Smooth muscle cell (in vitro differentiated cells): Measurements from ENCODE around the gene PSMA4. TPM values are rescaled to one million over a fixed set of nuclear protein-coding genes. Genes with fewer than 3 reads are reported as not detected.

ENCODE experiments used
- DNase-seq: peaks from one replicate; lab custom pipeline; 2025; ENCODE audit not compliant: unreplicated experiment; lab: John Stamatoyannopoulos, UW
- H2AFZ ChIP-seq: fragments of 200-600 bp; sonication (generic); 2 replicates; pipeline ENCODE4 v1.6.0; 2016; ENCODE audit warnings: antibody characterized with exemption, low read depth, mild to moderate bottlenecking
- H3F3A ChIP-seq: fragments of 200-600 bp; sonication (generic); 2 replicates; pipeline ENCODE4 v1.6.0; 2017; ENCODE audit warnings: antibody characterized with exemption, low read depth
- H3K27ac ChIP-seq: fragments of 200-600 bp; sonication (generic); 2 replicates; pipeline ENCODE4 v1.5.1; 2016; ENCODE audit warnings: low read depth, mild to moderate bottlenecking
- H3K27me3 ChIP-seq: fragments of 200-600 bp; sonication (generic); 2 replicates; pipeline ENCODE4 v1.6.1; 2016; ENCODE audit warnings: low read depth, mild to moderate bottlenecking
- H3K36me3 ChIP-seq: fragments of 200-600 bp; sonication (generic); 2 replicates; pipeline ENCODE4 v1.5.1; 2016; ENCODE audit warnings: low read depth
- H3K4me1 ChIP-seq: fragments of 200-600 bp; sonication (generic); 2 replicates; pipeline ENCODE4 v1.5.1; 2016; ENCODE audit warnings: low read depth
- H3K4me2 ChIP-seq: fragments of 200-600 bp; sonication (generic); 2 replicates; pipeline ENCODE4 v1.6.0; 2016; ENCODE audit warnings: mild to moderate bottlenecking
- H3K4me3 ChIP-seq: fragments of 200-600 bp; sonication (generic); 2 replicates; pipeline ENCODE4 v1.5.1; 2016; ENCODE audit warnings: mild to moderate bottlenecking
- H3K79me2 ChIP-seq: fragments of 200-600 bp; sonication (generic); 2 replicates; pipeline ENCODE4 v1.6.0; 2016; ENCODE audit warnings: low read depth, mild to moderate bottlenecking
- H3K9ac ChIP-seq: fragments of 200-600 bp; sonication (generic); 2 replicates; pipeline ENCODE4 v1.6.0; 2016; ENCODE audit warnings: low read depth
- H3K9me3 ChIP-seq: fragments of 200-600 bp; sonication (generic); replicated peaks from 2 replicates; pipeline ENCODE4 v1.5.1; 2016; ENCODE audit warnings: low read depth
- H4K20me1 ChIP-seq: fragments of 200-600 bp; sonication (generic); 2 replicates; pipeline ENCODE4 v1.6.0; 2016; ENCODE audit warnings: low read depth
- WGBS: methylation state at CpG from one replicate; pipeline ENCODE4 v1.1.7; 2016; ENCODE audit warnings: low lambda C conversion rate; 5-methylcytosine and 5-hydroxymethylcytosine counted together
- polyA plus RNA-seq: library from polyadenylated mRNA; unstranded; fragments of >200 nt; fragmentation: Nextera tagmentation; extraction: Ambion mirVana; gene quantifications from 2 replicates; pipeline ENCODE4 v1.2.1, GENCODE V29; 2016
- small RNA-seq: library from RNA; depleted of rRNA; stranded (forward); fragments of <200 nt; gene quantifications from one replicate; pipeline ENCODE3, GENCODE V24; 2014
- total RNA-seq: library from RNA; depleted of rRNA; stranded (reverse); fragments of >200 nt; gene quantifications from 2 replicates; pipeline ENCODE4 v1.2.3, GENCODE V29; 2014
- TF ChIP-seq, protein P1 (sequence below): fragments of 200-600 bp; sonication (generic); IDR thresholded peaks from 2 replicates; pipeline ENCODE4 v1.5.1; 2017; ENCODE audit warnings: borderline replicate concordance, mild to moderate bottlenecking, antibody characterized with exemption; ENCODE audit not compliant: insufficient read depth, poor library complexity, severe bottlenecking

The PSMA4 gene
- total and polyA plus RNA-seq, 2 experiments from 2014 or later = 198 to 245 TPM

DNA sequence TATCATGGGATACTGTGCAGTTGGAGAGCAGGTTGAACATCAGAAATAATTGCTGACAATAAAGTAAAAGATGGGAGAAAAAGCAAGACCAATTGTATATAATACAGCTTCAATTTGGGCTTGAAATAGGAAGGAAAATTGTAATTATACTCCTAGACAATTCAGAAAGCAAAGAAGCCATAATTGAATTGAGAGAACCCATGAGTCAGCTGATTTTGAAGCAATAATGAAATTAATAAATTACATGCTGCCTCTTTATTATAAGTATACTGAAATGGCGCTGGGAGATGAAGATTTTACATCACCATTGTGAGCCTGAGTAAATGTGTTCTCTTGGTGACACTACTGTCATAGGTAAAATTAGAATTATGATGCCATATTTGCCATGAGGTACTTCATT is 57.3 kb downstream of the PSMA4 start:
- TF ChIP-seq, protein P1, sequence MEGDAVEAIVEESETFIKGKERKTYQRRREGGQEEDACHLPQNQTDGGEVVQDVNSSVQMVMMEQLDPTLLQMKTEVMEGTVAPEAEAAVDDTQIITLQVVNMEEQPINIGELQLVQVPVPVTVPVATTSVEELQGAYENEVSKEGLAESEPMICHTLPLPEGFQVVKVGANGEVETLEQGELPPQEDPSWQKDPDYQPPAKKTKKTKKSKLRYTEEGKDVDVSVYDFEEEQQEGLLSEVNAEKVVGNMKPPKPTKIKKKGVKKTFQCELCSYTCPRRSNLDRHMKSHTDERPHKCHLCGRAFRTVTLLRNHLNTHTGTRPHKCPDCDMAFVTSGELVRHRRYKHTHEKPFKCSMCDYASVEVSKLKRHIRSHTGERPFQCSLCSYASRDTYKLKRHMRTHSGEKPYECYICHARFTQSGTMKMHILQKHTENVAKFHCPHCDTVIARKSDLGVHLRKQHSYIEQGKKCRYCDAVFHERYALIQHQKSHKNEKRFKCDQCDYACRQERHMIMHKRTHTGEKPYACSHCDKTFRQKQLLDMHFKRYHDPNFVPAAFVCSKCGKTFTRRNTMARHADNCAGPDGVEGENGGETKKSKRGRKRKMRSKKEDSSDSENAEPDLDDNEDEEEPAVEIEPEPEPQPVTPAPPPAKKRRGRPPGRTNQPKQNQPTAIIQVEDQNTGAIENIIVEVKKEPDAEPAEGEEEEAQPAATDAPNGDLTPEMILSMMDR = no peak
- no peaks in the 10 kb centered on the region for H3K79me2 ChIP-seq
- no peaks in the 10 kb centered on the region for H3F3A ChIP-seq
- H3K4me2 ChIP-seq = no peak overlapping the region
- DNase-seq = no peak
- no peak overlapping the region for H2AFZ ChIP-seq
- no peaks in the 10 kb centered on the region for H3K27me3 ChIP-seq
- WGBS = 97% methylated on average over 1 of the region's 1 CpG
- no peak overlapping the region for H3K9ac ChIP-seq
- no peaks in the 10 kb centered on the region for H4K20me1 ChIP-seq
- no peaks in the 10 kb centered on the region for H3K9me3 ChIP-seq
- H3K4me1 ChIP-seq = no peaks in the 10 kb centered on the region
- H3K4me3 ChIP-seq = no peak overlapping the region
- no peaks in the 10 kb centered on the region for H3K36me3 ChIP-seq
- H3K27ac ChIP-seq = no peak overlapping the region

DNA sequence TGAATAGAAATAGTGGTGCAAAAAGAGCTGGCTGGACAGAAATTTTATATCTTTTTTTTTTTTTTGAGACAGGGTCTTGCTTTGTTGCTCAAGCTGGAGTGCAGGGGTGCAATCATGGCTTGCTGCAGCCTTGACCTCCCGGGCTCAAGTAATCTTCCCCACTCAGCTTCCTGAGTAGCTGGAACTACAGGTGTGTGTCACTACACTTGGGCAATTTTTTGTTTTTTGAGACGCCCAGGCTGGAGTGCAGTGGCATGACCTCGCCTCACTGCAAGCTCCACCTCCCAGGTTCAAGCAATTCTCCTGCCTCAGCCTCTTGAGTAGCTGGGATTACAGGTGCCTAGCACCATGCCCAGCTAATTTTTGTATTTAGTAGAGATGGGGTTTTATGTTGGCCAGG is 58.1 kb downstream of the PSMA4 start:
- no peak overlapping the region for H3K9ac ChIP-seq
- H3K4me1 ChIP-seq = no peaks in the 10 kb centered on the region
- TF ChIP-seq, protein P1 = no peak
- no peak overlapping the region for H3K27ac ChIP-seq
- no peak overlapping the region for H3K4me3 ChIP-seq
- no peaks in the 10 kb centered on the region for H3F3A ChIP-seq
- H3K4me2 ChIP-seq = no peak overlapping the region
- DNase-seq = no peak
- no peaks in the 10 kb centered on the region for H3K9me3 ChIP-seq
- H4K20me1 ChIP-seq = no peaks in the 10 kb centered on the region
- H3K79me2 ChIP-seq = no peaks in the 10 kb centered on the region
- WGBS = 81% methylated on average over 3 of the region's 3 CpGs
- H3K27me3 ChIP-seq = no peaks in the 10 kb centered on the region
- no peaks in the 10 kb centered on the region for H3K36me3 ChIP-seq
- no peak overlapping the region for H2AFZ ChIP-seq

DNA sequence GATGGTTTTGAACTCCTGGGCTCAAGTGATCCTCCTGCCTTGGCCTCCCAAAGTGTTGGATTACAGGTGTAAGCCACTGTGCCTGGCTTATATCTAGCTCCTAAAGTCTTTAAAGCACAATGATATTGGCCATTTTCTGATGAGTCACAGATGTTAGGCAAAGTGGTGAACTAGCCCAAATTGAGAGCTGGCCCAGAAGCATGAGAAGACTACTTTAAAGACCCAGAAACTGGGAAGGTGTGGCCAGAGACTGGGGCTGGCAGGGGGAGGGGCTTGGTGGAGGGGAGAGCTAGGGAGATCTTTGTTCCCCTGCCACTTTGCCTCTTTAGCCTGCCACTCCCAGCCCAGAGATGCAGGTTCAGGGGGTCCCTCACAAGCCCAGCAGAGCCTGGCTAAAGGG is 58.9 kb downstream of the PSMA4 start:
- DNase-seq = no peak
- no peaks in the 10 kb centered on the region for H3F3A ChIP-seq
- TF ChIP-seq, protein P1 = no peak

More for the DNA sequence above, 58.9 kb downstream of the PSMA4 start:
- no peak overlapping the region for H3K27ac ChIP-seq
- no peak overlapping the region for H3K9ac ChIP-seq
- no peak overlapping the region for H3K4me3 ChIP-seq
- H3K79me2 ChIP-seq = no peaks in the 10 kb centered on the region
- no peaks in the 10 kb centered on the region for H3K36me3 ChIP-seq
- H2AFZ ChIP-seq = no peak overlapping the region
- no peaks in the 10 kb centered on the region for H3K9me3 ChIP-seq
- no peaks in the 10 kb centered on the region for H4K20me1 ChIP-seq
- no peak overlapping the region for H3K4me2 ChIP-seq
- H3K27me3 ChIP-seq = no peaks in the 10 kb centered on the region
- H3K4me1 ChIP-seq = no peaks in the 10 kb centered on the region

Small RNAs within 50 kb of the gene (small RNA-seq; reads per million reads assigned to genes)
- not detected for gene AC067863.2

Other genes with a start within 250 kb of the PSMA4 start
- 63.6 and 67.4 TPM in 2 replicates for gene SKIC8, start 240.8 kb upstream of the PSMA4 start, total RNA-seq
- 64.5 and 72.9 TPM in 2 replicates for gene SKIC8, start 240.8 kb upstream of the PSMA4 start, polyA plus RNA-seq
- gene CRABP1, start 200.1 kb upstream of the PSMA4 start, total RNA-seq = 1.2 and 12.9 TPM in 2 replicates
- 1.8 and 8.8 TPM in 2 replicates for gene CRABP1, start 200.1 kb upstream of the PSMA4 start, polyA plus RNA-seq
- gene IREB2, start 102.2 kb upstream of the PSMA4 start, total RNA-seq = 34.3 and 52.0 TPM in 2 replicates
- 13.6 and 14.1 TPM in 2 replicates for gene IREB2, start 102.2 kb upstream of the PSMA4 start, polyA plus RNA-seq
- gene HYKK, start 32.9 kb upstream of the PSMA4 start, total RNA-seq = 0.54 and 1.7 TPM in 2 replicates
- gene HYKK, start 32.9 kb upstream of the PSMA4 start, polyA plus RNA-seq = 2.1 and 2.4 TPM in 2 replicates
- gene CHRNA5, start 25.1 kb downstream of the PSMA4 start, total RNA-seq = 0.85 and 3.7 TPM in 2 replicates
- 0.85 and 2.4 TPM in 2 replicates for gene CHRNA5, start 25.1 kb downstream of the PSMA4 start, polyA plus RNA-seq
- gene CHRNA3, start 80.6 kb downstream of the PSMA4 start, total RNA-seq = 1.1 TPM in 1 of 2 replicates, not detected in the other
- gene CHRNA3, start 80.6 kb downstream of the PSMA4 start, polyA plus RNA-seq = 0.31 TPM in 1 of 2 replicates, not detected in the other
- not detected in 2 replicates for gene CHRNB4, start 100.8 kb downstream of the PSMA4 start, total RNA-seq
- not detected in 2 replicates for gene CHRNB4, start 100.8 kb downstream of the PSMA4 start, polyA plus RNA-seq